Mononuclear cell (primary cell): ENCODE measurements around the gene HNRNPA3. TPM values are rescaled to one million over a fixed set of nuclear protein-coding genes. Genes with fewer than 3 reads are reported as not detected.
"Not testable (repeated sequence)": the region's sequence is repeated elsewhere in the genome, so short reads cannot be mapped to it uniquely, and the experiment has no call there.

Experiments used
- H3K27me3 ChIP-seq: 2 replicates; pipeline ENCODE4 v1.6.0; 2011; ENCODE audit warnings: low read length, control low read depth; ENCODE audit not compliant: insufficient read depth
- H3K4me1 ChIP-seq: 2 replicates; pipeline ENCODE4 v1.5.1; 2011; ENCODE audit warnings: mild to moderate bottlenecking, low read length, control low read depth; ENCODE audit not compliant: insufficient read depth
- H3K4me3 ChIP-seq: 2 replicates; pipeline ENCODE4 v1.5.1; 2011; ENCODE audit warnings: mild to moderate bottlenecking, low read length, moderate library complexity
- H3K9me3 ChIP-seq: 2 replicates; pipeline ENCODE4 v1.5.1; 2011; ENCODE audit warnings: low read depth, mild to moderate bottlenecking, control low read depth, low read length
- total RNA-seq: library from RNA; depleted of rRNA; stranded (reverse); fragments of >200 nt; gene quantifications from one replicate; pipeline ENCODE4 v1.2.3, GENCODE V29; 2012

Gene HNRNPA3
- total RNA-seq, 1 donor: 108 TPM

DNA sequence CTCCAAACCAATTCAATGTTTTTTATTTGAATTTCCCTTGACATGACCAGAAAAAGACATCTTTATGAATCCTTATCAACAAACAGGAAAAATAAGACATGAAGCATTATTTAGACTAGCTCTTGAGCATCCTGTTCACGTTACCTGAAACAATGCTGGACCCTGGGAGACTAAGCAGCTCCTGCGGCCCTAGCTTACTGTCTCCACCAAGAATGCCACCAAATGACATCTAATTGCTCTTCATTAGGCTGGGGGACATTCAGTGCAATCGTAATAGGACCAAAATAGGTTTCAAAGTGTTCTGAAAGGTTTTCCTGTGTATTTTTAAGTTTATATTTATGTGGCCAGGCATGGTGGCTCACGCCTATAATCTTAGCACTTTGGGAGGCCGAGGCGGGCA is 26.5 kb downstream of the HNRNPA3 start:
- no peak overlapping the region for H3K4me3 ChIP-seq
- peaks cover 65% of the 10 kb centered on the region for H3K4me1 ChIP-seq
- H3K9me3 ChIP-seq: no peaks in the 10 kb centered on the region
- H3K27me3 ChIP-seq: no peaks in the 10 kb centered on the region

DNA sequence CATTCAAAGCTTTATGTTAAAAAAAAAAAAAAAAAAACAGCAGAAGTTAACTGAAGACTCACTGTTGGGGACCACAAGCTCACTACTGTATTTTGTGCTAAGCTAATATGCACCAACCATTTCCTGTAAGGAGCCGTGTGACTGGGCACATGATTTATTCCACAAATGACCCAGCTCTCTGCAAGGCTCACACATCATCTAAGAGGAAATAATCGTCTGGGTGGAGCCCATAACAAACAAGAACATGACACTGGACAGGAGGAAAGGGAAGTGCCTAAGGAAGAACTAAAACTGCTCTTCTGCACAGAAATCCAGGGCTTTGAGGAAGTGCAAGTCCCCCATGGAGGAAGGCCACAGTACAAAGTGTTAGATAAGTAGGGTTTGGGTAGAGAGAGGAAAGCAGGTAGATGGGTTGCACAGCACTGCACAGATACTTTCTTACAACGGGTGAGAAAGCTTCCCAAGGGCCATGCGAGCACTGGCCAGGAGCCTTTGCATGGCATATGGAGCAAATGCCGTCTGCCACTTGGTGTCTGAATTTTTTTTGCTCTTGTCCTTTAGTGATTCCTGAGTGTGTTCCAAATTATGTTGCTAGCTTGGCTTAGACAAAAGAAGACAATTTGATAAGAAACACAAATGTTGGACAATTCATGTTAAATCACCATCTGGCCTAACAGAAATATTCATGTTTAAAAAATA is 27.5 kb downstream of the HNRNPA3 start:
- H3K4me1 ChIP-seq: peaks cover 75% of the 10 kb centered on the region
- no peaks in the 10 kb centered on the region for H3K27me3 ChIP-seq
- no peak overlapping the region for H3K4me3 ChIP-seq
- H3K9me3 ChIP-seq: no peaks in the 10 kb centered on the region

DNA sequence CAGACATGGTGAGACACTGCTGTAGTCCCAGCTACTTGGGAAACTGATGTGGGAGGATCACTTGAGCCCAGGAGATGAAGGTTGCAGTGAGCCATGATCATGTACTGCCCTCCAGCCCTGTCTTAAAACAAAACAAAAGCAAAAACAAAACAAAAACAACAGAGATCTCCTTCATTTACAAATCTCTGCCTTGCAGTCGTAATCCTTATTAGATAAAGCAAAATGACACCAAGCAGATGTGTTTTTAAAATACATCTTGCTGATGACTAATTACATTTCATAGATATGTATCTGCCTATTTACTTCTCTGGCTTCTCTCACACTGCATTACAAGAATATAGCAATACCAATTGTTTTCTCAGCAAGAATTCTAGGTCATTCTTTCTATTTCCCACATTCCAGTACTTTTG is 29.1 kb downstream of the HNRNPA3 start:
- Histone ChIP-seq H3K9me3 (no peaks in the 10 kb centered on the region), H3K27me3 (no peaks in the 10 kb centered on the region), H3K4me3 (no peak overlapping the region), H3K4me1 (peaks cover 87% of the 10 kb centered on the region)

DNA sequence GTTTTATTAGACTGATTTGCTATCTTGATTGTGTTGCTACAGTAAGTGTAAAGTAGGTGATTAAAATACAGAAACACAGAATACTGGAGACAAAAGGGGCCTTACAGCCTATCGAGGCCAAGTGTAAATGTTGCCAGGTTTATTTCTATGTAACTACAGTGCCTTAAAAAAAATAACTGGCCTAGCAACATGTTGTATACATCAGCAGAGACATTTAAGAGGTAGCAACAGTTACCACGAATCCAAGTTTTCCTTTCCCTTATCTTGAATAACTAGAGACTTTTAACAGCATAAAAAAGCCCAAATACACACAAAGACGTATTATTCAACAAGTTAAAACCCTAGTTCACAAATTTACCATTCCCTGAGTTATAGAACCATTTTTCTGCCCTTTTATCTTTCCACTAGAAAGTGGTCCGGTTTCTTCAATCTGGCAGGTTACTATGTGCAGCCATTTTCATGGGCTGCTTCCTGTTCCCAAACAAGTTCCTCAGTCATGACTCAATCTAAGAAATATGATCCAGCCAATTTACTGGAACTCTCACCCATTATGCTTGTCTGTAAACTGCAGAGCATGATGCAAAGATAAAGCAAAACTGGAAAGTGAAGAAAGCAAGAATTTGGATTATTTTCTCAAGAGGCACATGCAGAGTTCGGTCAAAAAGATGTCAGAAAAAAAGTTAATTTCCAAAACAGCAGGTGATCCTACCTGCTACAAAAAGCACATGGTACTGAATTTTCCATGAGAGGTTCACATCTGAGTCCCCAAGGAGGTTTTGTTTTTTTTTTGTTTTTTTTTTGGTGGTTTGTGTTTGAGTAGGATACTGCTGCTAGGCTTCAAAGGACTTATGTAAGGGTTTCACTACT is 29.8 kb downstream of the HNRNPA3 start:
- H3K27me3 ChIP-seq: no peaks in the 10 kb centered on the region
- no peaks in the 10 kb centered on the region for H3K9me3 ChIP-seq
- no peak overlapping the region for H3K4me3 ChIP-seq
- peaks cover 92% of the 10 kb centered on the region for H3K4me1 ChIP-seq

DNA sequence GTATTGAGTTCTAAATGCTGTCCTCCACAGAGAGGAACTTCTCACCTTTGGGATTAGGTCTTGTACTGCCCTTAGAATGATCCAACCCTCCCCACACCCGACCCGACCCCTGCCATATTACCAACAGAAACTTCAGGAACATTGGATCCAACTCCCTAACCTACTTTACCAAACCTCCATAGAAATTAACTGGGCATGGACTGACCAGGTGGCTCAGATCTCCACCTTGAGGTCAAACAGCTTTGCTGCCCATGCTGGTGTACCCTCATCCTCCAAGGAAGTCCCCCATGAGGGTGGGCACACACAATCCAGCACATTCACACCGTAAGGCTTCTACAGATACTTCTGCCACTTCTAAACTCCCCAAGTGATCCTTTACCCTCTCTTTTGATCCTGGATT is 30.5 kb downstream of the HNRNPA3 start:
- Histone ChIP-seq H3K4me1 (peaks cover 91% of the 10 kb centered on the region), H3K27me3 (no peaks in the 10 kb centered on the region), H3K9me3 (no peaks in the 10 kb centered on the region), H3K4me3 (no peak overlapping the region)

DNA sequence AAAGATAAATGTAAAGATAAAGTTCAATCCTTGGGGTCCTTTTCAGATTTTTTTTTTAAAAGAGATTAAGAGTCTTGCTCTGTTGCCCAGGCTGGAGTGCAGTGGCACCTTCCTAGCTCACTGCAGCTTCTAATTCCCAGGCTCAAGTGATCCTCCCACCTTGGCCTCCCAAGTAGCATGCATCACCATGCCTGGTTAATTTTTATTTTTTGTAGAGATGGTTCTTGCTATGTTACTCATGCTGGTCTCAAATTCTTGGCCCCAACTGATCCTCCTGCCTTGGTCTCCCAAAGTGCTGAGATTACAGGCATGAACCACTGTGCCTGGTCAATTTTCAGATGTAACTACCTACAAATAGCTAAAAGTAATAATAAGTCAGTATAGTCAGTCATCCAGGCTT is 30.9 kb downstream of the HNRNPA3 start:
- Histone ChIP-seq H3K4me1 (peaks cover 90% of the 10 kb centered on the region), H3K4me3 (no peak overlapping the region), H3K27me3 (no peaks in the 10 kb centered on the region)

DNA sequence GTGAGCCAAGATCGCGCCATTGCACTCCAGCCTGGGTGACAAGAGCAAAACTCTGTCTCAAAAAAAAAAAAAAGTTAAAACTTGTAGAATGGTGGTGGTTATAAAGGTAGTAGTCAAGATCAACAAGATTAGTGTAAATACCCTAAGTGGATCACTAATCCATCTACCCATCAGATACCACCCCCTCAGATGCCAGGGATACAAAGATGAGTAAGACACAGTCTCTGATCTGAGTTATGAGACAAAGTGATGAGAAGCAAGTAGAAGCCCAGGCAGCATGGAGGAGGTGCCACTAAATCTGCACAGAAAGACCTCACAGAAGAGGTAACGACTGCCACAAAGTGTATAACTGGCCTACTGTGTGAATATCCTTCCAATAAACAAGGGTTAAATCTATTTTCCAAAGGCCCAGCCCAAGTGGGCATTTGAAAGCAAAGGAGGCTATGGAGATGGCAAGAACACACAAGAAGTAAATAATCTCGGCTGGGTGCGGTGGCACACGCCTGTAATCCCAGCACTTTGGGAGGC is 31.7 kb downstream of the HNRNPA3 start:
- Histone ChIP-seq H3K27me3 (no peaks in the 10 kb centered on the region), H3K9me3 (no peaks in the 10 kb centered on the region), H3K4me1 (peaks cover 89% of the 10 kb centered on the region), H3K4me3 (no peak overlapping the region)

More for the DNA sequence above, 30.9 kb downstream of the HNRNPA3 start:
- H3K9me3 ChIP-seq: no peaks in the 10 kb centered on the region

DNA sequence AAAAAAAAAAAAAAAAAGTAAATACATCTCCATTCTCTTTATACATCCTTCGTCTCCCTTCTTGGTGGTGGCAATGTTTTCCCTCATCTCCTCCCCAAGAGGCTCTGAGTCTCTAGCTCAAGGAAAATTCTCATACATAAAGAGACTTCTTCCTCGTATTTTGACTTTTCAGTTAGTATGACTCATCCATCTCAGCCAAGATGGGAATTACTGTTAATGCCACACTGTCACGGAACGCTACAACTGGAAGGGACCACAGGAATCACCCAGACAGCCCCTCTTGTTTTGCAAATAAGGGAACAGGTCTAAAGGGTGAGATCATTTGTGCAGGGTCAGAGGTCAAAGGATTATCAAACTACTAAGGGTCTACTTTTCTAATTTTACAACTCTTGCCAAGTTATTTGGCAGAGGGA is 32.4 kb downstream of the HNRNPA3 start:
- H3K9me3 ChIP-seq: no peaks in the 10 kb centered on the region
- no peak overlapping the region for H3K4me3 ChIP-seq
- H3K27me3 ChIP-seq: no peaks in the 10 kb centered on the region
- H3K4me1 ChIP-seq: peaks cover 82% of the 10 kb centered on the region

DNA sequence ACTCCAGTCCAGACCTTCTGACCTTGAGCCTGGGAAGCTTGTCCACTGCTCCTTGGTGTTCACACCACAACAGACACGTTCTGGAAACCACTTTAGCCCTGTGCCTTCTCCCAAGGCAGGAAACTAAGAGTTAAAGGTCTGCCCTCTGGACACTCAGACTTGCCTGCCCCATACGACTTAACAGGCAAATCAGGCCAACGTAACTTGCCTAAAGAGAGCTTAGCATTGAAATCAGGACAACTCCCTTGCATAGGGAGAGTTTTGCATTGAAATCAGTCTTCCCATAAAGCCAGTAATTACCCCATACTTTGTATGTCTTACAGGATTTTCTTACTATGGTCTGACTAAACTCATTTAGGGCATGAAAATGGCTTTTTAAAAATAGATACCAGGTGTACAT is 33.4 kb downstream of the HNRNPA3 start:
- H3K9me3 ChIP-seq: no peaks in the 10 kb centered on the region
- H3K4me1 ChIP-seq: peaks cover 78% of the 10 kb centered on the region
- H3K27me3 ChIP-seq: no peaks in the 10 kb centered on the region
- no peak overlapping the region for H3K4me3 ChIP-seq

DNA sequence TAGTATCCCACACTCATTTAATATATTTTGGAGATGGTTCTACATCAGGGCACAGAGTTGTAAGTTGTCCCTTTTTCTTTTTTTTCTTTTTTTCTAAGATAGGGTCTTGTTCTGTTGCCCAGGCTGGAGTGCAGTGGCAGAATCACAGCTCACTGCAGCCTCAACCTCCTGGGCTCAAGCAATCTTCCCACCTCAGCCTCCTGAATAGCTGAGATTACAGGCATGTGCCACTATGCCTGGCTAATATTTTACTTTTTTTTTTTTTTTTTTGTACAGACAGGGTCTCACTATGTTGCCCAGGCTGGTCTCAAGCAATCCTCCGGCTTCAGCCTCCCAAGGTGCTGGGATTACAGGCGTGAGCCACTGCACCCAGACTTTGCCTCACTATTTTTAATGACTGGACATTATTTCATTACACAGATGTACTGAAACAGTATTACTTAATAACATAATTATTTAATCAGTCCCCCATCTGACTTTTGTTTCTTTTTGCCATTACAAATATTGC is 34.0 kb downstream of the HNRNPA3 start:
- not testable (repeated sequence) for H3K9me3 ChIP-seq, H3K27me3 ChIP-seq, H3K4me3 ChIP-seq
- H3K4me1 ChIP-seq: peaks cover 80% of the 10 kb centered on the region

DNA sequence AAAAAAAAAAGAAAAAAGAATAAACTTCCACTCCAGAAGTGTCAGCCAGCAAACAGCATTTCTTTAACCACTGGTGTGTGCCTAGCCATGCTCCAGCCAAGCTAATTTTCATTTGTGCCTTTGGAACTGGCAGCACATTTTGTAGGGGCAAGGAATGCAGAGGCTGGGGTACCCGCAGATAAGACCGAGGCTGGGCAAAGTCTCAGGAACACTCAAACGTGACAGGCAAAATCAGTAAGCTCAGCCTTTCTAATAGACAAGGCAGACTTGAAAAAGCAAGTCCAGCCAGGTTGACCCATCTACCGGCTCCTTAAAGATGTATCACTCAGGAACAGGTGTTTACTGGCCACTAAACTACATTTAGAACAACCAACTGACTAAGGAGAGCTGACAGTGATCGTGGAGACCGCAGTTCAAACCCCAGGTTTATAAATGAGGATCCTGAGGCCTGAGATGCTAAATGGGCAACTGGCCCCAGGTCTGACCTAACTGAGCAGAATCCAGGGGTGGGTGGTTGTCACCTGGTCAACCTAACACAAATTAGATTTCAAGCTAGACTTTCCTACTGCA is 35.2 kb downstream of the HNRNPA3 start:
- peaks cover 80% of the 10 kb centered on the region for H3K4me1 ChIP-seq
- no peak overlapping the region for H3K4me3 ChIP-seq

DNA sequence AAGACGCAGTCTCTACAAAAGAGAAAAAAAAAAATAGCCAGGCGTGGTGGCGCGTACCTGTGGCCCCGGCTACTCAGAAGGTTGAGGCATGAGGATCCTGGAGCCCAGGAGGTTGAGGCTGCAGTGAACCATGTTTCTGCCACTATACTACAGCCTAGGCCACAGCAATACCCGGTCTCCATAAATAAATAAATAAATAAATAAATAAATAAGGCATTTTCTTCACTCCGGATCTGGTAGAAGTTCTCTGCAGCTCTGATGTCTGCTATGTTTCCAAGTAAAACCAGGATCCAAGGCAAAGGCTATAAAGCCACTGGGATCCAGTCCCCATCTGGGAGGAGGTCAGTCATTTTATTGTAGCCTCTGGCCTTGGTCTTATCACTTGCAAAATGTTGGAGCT is 36.4 kb downstream of the HNRNPA3 start:
- H3K27me3 ChIP-seq: no peaks in the 10 kb centered on the region
- no peak overlapping the region for H3K4me3 ChIP-seq
- H3K9me3 ChIP-seq: no peaks in the 10 kb centered on the region
- peaks cover 80% of the 10 kb centered on the region for H3K4me1 ChIP-seq

More for the DNA sequence above, 35.2 kb downstream of the HNRNPA3 start:
- Histone ChIP-seq H3K27me3 (no peaks in the 10 kb centered on the region), H3K9me3 (no peaks in the 10 kb centered on the region)

DNA sequence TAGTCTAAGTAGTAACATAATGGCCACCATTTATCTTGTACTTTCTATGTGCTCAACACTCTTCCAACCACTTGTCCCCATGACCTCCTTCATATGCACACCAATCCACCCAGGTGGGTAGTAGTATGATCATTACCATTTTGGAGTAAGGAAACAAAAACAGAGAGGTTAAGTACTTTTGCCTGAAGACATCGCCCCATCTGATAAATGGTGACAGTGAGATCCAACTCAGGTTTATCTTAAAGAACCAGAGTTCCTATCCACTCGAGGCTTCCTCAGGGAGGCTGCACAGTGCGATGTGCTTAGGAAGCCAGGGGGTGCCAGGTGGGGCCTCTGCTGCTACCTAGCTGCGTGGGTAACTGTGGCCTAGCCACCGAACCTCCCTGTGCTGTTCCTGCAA is 37.9 kb downstream of the HNRNPA3 start:
- Histone ChIP-seq H3K4me1 (peaks cover 80% of the 10 kb centered on the region), H3K4me3 (no peak overlapping the region), H3K27me3 (no peaks in the 10 kb centered on the region), H3K9me3 (no peaks in the 10 kb centered on the region)

DNA sequence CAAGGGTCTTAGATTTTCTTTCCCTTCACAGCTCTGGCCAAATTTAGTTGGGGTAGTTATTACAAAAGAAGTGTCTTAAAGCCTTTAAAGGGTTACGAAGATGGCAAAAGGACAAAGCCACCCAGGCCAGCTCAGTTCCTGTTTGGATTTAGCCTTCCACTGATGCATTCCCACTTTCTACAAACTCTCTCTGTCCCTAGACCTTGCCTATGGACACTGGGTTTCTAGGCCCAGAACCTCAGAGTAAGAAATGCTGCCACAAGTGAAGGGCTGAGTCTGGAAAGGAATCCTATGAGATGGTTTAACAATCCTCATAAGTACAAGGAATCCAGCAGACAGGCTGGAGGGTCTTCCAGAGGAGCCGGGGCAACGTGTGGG is 38.6 kb downstream of the HNRNPA3 start:
- H3K9me3 ChIP-seq: no peaks in the 10 kb centered on the region
- no peaks in the 10 kb centered on the region for H3K27me3 ChIP-seq
- H3K4me3 ChIP-seq: no peak overlapping the region
- H3K4me1 ChIP-seq: peaks cover 80% of the 10 kb centered on the region
